ENCODE data around the gene CANT1. TPM values are rescaled to one million over a fixed set of nuclear protein-coding genes. Genes with fewer than 3 reads are reported as not detected.
"Not testable (repeated sequence)": the region's sequence is repeated elsewhere in the genome, so short reads cannot be mapped to it uniquely, and the experiment has no call there.

The CANT1 gene
- total RNA-seq, 1 donor from 2014 or later = 132 TPM

DNA sequence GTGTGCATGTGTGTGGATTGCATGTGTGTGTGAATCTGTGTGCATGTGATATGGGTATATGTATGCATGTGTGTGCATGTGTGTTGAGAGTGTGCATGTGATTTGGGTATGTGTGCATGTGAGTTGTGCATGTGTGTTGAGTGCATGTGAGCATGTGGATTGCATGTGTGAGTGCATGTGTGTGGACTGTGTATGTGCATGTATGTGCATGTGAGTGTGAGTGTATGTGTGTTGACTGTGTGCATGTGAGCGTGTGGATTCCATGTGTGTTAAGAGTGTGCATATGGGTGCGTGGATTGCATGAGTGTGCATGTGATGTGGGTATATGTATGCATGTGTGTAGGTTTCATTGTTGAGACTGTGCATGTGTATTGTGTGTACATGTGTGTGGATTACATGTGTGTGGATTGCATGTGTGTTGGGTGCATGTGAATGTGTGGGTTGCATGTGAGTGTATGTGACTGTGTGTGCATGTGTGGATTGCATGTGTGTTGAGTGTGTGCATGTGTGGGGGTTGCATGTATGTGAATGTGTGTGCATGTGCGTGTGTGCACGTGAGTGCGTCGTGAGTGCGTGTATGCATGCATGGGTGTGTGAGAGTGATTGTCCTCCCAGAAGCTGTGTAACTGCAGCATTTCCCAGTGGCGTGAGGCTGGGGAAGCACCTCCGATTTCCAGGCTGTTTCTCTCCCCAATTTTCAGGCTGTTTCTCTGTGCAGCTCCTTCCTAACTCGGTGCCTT is 33.8 kb upstream of the CANT1 start:
- no peak for DNase-seq (ENCODE audit: low spot score)

DNA sequence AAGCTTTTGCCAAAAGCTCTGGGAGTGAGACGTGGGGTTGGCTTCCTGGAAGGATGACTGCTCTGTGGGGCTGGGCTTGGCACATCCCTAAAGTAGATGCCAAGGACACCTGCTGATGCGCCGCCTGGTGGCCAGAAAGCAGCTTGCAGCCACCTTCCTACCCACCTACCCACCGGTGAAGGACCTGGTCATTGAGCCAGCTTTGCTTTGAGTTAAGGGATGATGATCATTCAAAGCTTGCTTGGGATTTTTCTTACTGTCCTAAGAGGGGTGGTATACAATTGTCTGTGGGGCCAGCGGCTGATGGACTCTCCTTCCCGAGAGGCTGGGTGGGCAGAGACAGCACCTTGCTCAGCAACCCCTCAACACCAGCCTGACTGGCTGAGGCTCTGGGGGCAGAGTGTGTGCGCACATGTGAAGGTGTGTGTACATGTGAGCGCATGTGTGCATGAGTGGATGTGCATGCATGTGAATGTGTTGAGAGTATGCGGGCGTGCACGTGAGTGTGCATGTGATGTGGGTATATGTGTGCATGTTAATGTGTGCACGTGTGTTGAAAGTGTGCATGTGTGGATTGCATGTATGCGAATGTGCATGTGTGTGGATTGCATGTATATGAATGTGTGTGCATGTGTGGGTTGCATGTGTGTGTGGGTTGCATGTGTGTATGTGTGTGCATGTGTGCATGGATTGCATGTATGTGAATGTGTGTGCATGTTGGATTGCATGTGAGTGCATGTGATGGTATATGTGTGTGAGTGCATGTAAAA is 33.0 kb upstream of the CANT1 start:
- DNase-seq (ENCODE audit: low spot score) = peak; percentile 78

- DNase-seq (ENCODE audit: low spot score) = no peak
Measured at GRCh38 chr17:79041723-79042420, 32.3 kb upstream of the CANT1 start.

DNA sequence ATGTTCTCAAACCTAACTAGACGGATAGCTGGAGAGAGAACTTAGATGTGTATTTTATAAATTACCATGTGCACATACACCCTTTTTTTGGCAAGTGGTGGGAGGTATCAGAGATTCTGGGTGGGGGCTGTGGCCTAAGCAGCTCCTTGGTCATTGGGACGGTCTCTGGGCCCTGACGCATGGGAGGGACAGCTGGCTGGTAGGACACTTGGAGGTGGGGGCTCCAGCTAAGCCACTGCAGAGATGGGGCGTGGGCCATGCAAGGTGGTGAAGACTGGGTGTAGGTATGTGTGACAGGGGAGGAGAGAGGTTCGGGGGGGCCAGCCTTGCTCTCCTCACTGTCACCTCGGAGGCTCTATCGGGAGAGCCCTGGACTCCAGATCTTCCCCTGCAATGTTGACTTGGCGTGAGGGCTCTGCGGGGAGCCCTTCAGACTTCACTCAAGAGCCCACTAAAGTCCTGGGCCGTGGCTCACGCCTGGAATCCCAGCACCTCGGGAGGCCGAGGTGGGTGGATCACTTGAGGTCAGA is 31.5 kb upstream of the CANT1 start:
- DNase-seq (ENCODE audit: low spot score) = no peak

- no peak for DNase-seq (ENCODE audit: low spot score)
Measured at GRCh38 chr17:79039886-79040285, 30.3 kb upstream of the CANT1 start.

GRCh38 chr17:79039171-79039570 is 29.6 kb upstream of the CANT1 start:
- no peak for DNase-seq (ENCODE audit: low spot score)

GRCh38 chr17:79038545-79039135 is 29.1 kb upstream of the CANT1 start:
- no peak for DNase-seq (ENCODE audit: low spot score)

GRCh38 chr17:79036596-79036995 is 27.0 kb upstream of the CANT1 start:
- DNase-seq (ENCODE audit: low spot score) = no peak

- DNase-seq (ENCODE audit: low spot score) = no peak
Measured at GRCh38 chr17:79036181-79036580, 26.6 kb upstream of the CANT1 start.

GRCh38 chr17:79035686-79036085 is 26.1 kb upstream of the CANT1 start:
- DNase-seq (ENCODE audit: low spot score) = no peak

GRCh38 chr17:79034931-79035485 is 25.4 kb upstream of the CANT1 start:
- DNase-seq (ENCODE audit: low spot score) = no peak

- DNase-seq (ENCODE audit: low spot score) = no peak
Measured at GRCh38 chr17:79033741-79034501, 24.4 kb upstream of the CANT1 start.

DNA sequence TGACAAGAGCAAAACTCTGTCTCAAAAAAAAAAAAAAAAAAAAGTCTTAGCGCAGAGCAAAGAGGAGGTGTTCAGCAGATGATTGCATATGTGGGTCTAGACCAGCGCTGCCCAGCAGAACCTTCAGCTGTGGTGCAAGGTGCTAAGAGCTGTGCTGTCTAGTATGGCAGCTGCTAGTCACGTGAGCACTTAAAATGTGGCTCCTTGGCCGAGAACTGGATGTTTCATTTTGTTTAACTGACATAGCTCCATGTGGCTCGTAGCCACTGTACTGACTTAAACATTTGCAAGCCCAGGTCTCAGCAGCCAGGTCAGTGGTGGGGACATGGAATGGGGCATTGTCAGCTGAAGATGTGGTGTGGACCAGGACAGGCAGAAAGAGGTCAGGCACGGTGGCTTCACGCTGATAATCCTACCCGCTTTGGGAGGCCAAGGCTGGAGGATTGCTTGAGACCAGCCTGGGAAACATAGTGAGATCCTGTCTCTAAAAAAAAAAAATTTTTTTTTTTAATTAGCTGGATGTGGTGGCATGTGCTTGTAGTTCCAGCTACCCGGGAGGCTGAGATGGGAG is 23.6 kb upstream of the CANT1 start:
- no peak for DNase-seq (ENCODE audit: low spot score)

- DNase-seq (ENCODE audit: low spot score) = no peak
Measured at GRCh38 chr17:79031996-79032875, 22.7 kb upstream of the CANT1 start.

DNA sequence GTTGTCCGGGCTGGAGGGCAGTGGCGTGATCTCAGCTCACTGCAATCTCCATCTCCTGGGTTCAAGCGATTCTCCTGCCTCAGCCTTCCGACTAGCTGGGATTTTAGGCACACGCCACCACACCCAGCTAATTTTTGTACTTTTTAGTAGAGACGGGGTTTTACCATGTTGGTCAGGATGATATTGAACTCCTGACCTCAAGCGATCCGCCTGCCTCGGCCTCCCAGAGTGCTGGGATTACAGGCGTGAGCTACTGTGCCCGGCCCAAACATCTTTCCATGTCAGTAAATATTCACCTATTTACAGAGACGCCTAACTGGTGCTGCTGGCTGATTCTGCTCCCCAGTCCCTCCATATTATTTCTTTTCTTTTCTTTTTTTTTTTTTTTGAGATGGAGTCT is 21.1 kb upstream of the CANT1 start:
- not testable (repeated sequence) for DNase-seq (ENCODE audit: low spot score)

DNA sequence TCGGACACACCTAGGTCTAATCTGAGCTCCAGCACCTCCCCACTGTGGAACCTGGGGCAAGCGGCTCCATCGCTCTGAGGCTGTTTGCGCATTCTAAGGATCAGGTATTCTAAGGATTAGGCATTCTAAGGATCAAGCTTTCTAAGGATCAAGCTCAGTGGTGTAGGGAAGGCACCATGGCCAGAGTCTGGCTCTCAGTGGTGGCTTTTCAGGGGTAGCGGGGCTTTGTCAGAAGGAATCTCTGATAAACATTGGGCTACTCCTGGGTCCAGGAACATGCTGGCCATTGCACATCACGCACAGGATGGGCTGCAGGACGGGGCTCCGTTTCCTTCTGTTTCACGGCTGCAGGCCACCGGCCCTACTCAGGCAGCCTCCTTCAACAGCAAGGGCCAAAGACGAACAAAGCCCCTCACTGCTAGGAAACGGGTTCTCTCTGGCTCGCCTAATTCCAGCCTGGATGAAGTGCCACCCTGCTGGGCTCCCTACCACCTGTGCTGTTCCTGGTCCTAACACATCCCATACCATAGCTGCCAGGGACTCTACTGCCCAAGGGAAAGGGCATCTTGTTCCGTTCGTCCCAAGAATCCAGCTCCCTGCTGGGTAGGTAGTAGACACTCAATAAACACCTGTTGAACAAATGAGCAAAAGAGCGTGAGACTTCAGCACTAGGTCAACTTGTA is 19.9 kb upstream of the CANT1 start:
- DNase-seq (ENCODE audit: low spot score) = no peak

DNA sequence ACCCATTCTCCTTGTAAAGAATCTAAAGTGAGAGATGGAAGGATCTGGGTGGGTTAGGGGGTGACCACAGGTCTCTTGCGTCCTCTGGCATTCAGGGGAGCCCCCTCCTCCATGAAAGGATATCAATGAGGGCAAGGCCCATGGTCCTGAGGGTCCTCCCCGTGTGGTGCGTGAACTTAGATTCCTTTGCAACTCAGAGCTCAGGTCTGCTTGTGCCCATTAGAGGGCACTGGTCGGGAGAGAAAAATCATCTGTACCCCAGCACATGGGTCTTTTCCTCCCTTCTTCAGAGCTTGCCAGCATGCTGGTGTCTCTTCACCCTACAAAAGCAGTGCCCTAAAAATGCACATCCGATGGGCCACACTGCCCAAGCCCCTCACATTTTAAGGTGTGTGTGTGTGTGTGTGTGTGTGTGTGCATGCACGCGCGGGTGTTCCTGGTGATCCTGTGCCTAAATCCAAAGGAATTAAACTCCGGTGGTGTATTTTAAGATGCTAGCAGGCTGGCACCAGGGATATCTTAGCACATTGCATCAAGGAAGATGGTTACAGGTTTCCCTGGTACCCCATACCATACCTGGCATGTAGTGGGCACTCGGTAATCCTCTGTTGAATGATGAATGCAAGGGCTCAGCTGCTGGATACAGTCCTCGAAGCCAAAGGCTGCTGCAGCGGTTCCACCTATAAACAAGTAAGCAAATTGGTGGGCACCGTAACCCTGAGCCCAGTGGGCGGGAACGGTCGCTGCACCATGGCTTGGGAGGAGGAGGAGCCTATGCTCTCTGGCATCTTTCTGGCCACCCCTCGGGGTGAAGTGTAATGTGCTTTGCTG is 19.1 kb upstream of the CANT1 start:
- DNase-seq (ENCODE audit: low spot score) = no peak

- DNase-seq (ENCODE audit: low spot score) = no peak
Measured at GRCh38 chr17:79027925-79028491, 18.4 kb upstream of the CANT1 start.
